HG03460 (cell line): ENCODE measurements around the gene TRIM9.
"Not testable (repeated sequence)": the region's sequence is repeated elsewhere in the genome, so short reads cannot be mapped to it uniquely, and the experiment has no call there.

Experiments
- ATAC-seq: cut with Tn5 transposase; IDR thresholded peaks from one replicate; pipeline ENCODE4 v1.9.1; 2021; ENCODE audit not compliant: unreplicated experiment

The TRIM9 gene

DNA sequence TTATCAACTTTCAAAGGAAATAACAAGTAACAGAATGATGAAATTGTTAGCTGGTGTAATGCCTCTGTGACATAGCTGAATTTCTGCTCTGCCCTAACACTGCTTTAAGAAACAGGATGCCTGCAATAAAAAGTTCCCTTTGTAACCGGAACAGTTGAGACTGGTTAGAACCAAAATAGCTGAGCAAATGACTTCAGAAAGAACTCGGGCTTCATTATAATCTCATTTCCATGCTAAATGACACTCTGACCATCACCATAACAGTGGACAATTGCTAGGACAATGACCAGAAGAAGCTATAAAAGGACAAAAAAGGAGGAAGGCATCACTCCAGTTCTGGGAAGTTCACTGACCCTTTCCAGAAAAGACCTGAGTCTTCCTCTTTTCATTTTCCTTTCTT lies 127.1 kb downstream of the TRIM9 start:
- no peak for ATAC-seq

GRCh38 chr14:50967103-50967502 lies 127.8 kb downstream of the TRIM9 start:
- no peak for ATAC-seq

DNA sequence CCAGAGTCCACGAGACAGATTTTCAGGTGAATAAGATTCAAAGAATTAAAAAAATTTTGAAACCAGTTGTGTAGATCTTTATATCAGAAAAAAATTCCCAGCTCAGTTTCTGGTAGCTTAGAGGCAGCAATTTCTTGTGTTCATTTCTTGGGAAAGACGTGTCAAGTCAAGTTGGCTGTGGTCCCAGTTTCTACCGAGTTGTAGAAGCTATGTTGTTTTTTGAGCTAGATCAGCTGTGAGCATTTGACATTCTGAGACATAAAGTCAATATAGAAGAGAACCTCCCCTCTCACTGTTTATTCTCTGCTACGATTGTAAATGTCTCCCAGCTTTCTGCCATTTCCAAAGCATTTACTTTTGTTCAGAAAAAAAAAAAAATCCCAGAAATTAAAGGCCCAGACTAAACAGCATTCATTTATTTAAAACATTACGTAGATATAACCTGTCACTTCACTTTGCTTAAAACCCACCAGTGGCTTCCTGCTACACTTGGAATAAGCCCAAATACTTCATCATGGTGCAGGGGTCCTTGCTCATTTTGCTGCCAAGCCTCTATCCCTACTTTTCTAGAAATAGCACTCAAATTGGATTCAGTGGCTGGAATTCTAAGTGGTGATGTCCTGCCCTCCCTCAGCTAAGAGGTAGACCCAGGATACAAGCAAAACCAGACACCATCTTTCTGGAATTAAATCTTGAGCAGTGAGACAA lies 130.1 kb downstream of the TRIM9 start:
- ATAC-seq: no peak

- ATAC-seq: no peak
Observed at GRCh38 chr14:50963919-50964318, 131.0 kb downstream of the TRIM9 start.

- no peak for ATAC-seq
Observed at GRCh38 chr14:50961605-50962221, 133.2 kb downstream of the TRIM9 start.

GRCh38 chr14:50957296-50957695 lies 137.6 kb downstream of the TRIM9 start:
- ATAC-seq: no peak

DNA sequence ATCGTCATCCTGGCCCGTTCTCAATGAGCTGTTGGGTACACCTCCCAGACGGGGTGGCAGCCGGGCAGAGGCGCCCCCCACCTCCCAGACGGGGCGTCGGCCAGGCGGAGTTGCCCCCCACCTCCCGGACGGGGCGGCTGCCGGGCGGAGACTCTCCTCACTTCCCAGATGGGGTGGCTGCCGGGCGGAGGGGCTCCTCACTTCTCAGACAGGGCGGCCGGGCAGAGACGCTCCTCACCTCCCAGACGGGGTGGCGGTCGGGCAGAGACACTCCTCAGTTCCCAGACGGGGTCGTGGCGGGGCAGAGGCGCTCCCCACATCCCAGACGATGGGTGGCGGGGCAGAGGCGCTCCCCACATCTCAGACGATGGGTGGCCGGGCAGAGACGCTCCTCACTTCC lies 138.5 kb downstream of the TRIM9 start:
- ATAC-seq: not testable (repeated sequence)

- ATAC-seq: no peak
Observed at GRCh38 chr14:50955373-50956043, 139.4 kb downstream of the TRIM9 start.

DNA sequence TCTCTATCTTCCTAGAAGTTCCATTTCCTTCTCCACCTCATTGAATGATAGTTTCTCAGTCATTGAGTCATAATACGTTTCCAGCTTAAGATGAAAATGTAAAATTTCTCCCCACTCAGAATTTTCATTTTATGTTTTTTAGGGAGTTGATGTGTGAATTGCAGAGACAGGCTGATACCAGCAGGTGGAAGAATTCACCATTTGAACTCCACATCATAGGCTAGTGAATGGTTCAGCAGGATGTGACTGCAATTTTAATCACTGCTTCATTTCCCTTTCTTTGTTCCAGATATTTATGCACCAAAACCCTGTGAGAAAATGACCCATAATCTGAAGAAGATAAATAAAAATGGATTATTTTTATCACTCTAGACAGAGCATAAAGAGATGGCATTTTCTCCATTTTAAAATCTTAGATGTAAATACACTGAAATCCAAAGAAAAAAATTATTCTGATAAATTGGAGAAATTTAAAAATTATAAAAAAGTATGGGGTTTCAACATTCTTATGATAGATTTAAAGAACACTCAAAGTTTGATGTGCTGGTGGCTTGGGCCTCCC lies 140.0 kb downstream of the TRIM9 start:
- no peak for ATAC-seq

- no peak for ATAC-seq
Observed at GRCh38 chr14:50953502-50953901, 141.4 kb downstream of the TRIM9 start.

DNA sequence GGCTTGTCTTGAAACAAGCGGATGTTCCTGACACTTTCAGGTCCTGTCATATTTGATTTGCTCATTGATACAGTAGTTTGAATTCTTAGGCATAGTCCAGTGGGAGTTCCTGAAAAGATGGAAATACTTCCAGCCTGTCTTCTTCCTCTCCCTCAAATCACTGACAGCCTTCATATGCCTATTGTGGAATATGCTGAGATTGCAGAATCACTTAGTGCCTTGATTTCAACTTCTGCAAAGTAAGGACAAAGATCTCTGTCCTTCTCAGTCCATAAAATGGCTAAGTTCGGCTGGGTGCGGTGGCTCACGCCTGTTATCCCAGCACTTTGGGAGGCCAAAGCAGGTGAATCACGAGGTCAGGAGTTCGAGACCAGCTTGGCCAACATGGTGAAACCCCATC lies 143.9 kb downstream of the TRIM9 start:
- ATAC-seq: no peak

GRCh38 chr14:50948205-50948604 lies 146.7 kb downstream of the TRIM9 start:
- no peak for ATAC-seq

DNA sequence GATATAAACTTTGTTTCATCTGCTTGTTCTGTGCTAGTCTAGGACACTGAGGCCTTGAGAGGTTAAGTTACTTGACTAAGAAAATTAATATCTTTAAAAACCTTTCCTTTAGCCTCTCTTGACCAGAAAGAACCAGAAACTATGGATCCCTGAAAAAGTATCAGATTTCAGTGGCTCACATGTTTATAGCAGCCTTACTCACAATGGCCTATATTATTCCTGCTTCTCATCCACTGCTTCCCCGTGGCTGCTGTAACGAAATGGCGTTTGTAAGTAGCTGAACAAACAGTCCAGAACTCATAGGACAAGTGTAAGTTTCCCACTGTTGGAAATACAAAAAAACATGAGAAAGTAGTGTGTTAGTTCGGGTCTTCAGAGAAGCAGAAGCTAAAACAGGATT lies 147.5 kb downstream of the TRIM9 start:
- ATAC-seq: no peak

GRCh38 chr14:50946234-50946935 lies 148.5 kb downstream of the TRIM9 start:
- ATAC-seq: no peak

GRCh38 chr14:50944647-50945413 lies 150.1 kb downstream of the TRIM9 start:
- peak; percentile 25 for ATAC-seq

DNA sequence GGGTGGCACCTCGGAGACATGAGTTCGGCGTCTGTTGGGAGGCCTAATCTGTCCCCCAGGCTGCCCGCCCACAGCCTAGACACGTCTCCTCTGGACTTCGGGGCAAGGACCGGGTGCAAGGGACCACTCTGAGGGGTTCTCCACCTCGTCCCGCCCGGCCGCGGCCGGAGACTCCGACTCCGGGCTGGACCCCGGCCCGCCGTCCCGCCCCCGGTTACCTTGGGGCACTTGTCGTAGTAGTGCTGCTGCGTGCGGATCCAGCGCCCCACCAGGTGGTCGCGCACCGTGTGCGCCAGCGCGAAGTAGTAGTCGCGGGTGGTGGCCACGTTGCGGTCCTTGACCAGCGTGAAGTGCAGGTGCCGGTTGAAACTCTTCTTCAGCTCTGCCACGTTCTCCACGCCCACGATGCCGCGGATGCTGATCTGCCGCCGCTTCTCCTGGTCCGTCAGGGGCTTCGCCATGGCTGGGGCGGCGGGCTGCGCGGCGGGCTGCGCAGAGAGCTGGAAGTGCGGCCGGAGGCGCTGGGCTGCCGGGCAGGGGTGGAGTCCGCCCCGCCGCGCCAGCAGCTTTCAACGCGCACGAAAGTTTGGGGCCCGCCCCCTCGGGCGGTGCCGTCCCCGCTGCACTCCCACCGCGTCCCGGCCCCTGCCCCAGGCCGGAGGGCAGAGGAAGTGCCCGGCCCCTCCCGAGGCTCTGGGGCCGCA lies 150.8 kb downstream of the TRIM9 start, which contains the start of gene PYGL:
TSS of gene PYGL (minus strand) at position 541 of the 704 bp plus-strand sequence. CDS start at position 461, 80 bp downstream.
- peak; percentile 70 for ATAC-seq

GRCh38 chr14:50943261-50943942 lies 151.5 kb downstream of the TRIM9 start:
- ATAC-seq: no peak

DNA sequence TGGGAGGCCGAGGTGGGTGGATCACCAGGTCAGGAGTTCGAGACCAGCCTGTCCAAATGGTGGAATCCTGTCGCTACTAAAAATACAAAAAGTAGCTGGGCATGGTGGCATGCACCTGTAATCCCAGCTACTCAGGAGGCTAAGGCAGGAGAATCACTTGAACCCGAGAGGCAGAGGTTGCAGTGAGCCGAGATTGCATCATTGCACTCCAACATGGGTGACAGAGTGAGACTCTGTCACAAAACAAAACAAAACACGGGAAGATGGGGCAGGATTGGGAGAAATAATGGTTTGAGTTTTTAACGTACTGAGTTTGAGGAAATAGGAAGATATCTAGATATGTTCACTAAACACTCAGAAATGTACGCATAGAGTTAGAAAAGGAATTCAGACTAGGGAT lies 153.3 kb downstream of the TRIM9 start:
- ATAC-seq: not testable (repeated sequence)

GRCh38 chr14:50941151-50941550 lies 153.8 kb downstream of the TRIM9 start:
- no peak for ATAC-seq
